Activated CD4-positive, alpha-beta T cell treated with anti-CD3 and anti-CD28 coated beads for 36 hours (primary cell): ENCODE measurements around the gene OTUB2. TPM values are rescaled to one million over a fixed set of nuclear protein-coding genes. Genes with fewer than 3 reads are reported as not detected.

ENCODE experiments used
- ATAC-seq: fragments of 200-7000 bp; cut with Tn5 transposase; one replicate; pipeline ENCODE4 v1.10.0; 2021; ENCODE audit warnings: mild to moderate bottlenecking, moderate library complexity
- CTCF ChIA-PET: fragments of 350-600 bp; sonication (Branson Sonifier 250); formaldehyde crosslinking; loops from one replicate; lab custom pipeline; 2021; ENCODE audit warnings: antibody characterized with exemption; lab: Charles Lee
- POLR2A ChIA-PET: fragments of 350-600 bp; sonication (Branson Sonifier 250); formaldehyde crosslinking; loops from one replicate; lab custom pipeline; 2021; ENCODE audit warnings: antibody characterized with exemption, inconsistent platforms; lab: Charles Lee
- DNase-seq: peaks from one replicate; pipeline ENCODE4 v3.0.0-alpha.2; 2020
- H3K27ac Mint-ChIP-seq: one replicate; pipeline ENCODE4 v1.8.0; 2021; ENCODE audit warnings: mixed read lengths
- H3K27me3 Mint-ChIP-seq: one replicate; pipeline ENCODE4 v1.8.0; 2021; ENCODE audit warnings: mixed read lengths
- H3K36me3 Mint-ChIP-seq: one replicate; pipeline ENCODE4 v1.8.0; 2021; ENCODE audit warnings: low read depth, mixed read lengths
- H3K4me1 Mint-ChIP-seq: one replicate; pipeline ENCODE4 v1.8.0; 2021; ENCODE audit warnings: mixed read lengths
- H3K4me3 Mint-ChIP-seq: one replicate; pipeline ENCODE4 v1.8.0; 2021; ENCODE audit warnings: mild to moderate bottlenecking, moderate library complexity, mixed read lengths
- H3K9me3 Mint-ChIP-seq: one replicate; pipeline ENCODE4 v1.8.0; 2021; ENCODE audit warnings: low read depth, mixed read lengths
- intact Hi-C, 2 experiments: fragments of 100-400 bp; cut with DNase I in 1 of 2; cut with micrococcal nuclease in 1 of 2; formaldehyde crosslinking; loops; one replicate each; pipeline versions ENCODE4 v1.14.2 to v1.15.1; 2022 to 2024; cut with DNase I, micrococcal nuclease
- total RNA-seq, 2 experiments: library from RNA; stranded (reverse); gene quantifications; one replicate each; pipeline ENCODE4 v1.2.3, GENCODE V29; 2021

OTUB2 gene
- total RNA-seq, 2 experiments from 2014 or later, result 0.75 to 0.93 TPM

DNA sequence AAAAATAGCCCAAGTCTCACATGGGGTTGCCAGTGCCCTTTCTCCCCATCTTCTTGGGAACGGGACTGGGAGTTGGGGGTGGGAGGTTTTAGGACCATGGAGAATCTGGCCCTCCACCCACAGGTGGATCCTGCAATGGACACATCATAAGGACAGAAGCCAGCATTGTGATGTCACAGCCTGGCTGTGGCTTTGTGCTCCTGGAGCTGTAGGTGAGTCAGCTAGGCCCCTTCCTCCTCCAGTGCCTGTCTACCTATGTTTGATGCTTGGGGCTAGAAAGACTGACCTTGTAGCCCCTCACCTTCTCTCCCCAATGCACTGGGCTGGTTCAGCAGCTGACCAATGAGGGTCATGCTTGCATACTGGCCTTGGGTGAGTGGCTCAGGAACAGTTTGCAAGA, 29.1 kb upstream of the OTUB2 start, which contains the start of gene CCDC197:
Gene CCDC197 (plus strand): TSS at position 220 of the 400 bp plus-strand sequence. CDS start 831 bp downstream, outside the sequence.
- Mint-ChIP-seq H3K27ac (no peak within 1 kb of the TSS), H3K36me3 (no peaks in the 10 kb centered on the region), H3K27me3 (no peaks in the 10 kb centered on the region), H3K4me3 (no peak within 1 kb of the TSS), H3K4me1 (peaks cover 53% of the 10 kb centered on the region), H3K9me3 (no peaks in the 10 kb centered on the region)
- DNase-seq (peak; percentile 59), ATAC-seq (no peak)
- intact Hi-C loops, result no loop called here
- CTCF ChIA-PET, result interaction anchor here (0.7 to 16.7 kb wide), 5 partner anchors 26 to 74 kb away, joined by 5 to 349 read pairs (median 6); no protein-coding TSS in a partner anchor
- POLR2A ChIA-PET, result interaction anchor here (2.1 kb wide), 1 partner anchor 57 kb away, joined by 10 read pairs; no protein-coding TSS in a partner anchor

GRCh38 chr14:93997916-93998870, 27.9 kb upstream of the OTUB2 start:
- ATAC-seq, result no peak
- Mint-ChIP-seq H3K36me3 (no peaks in the 10 kb centered on the region), H3K4me1 (peaks cover 53% of the 10 kb centered on the region), H3K9me3 (no peaks in the 10 kb centered on the region), H3K27me3 (no peaks in the 10 kb centered on the region), H3K4me3 (no peak overlapping the region), H3K27ac (no peak overlapping the region)
- intact Hi-C loops, result no loop called here
- no peak for DNase-seq
- ChIA-PET POLR2A (interaction anchor here (2.1 kb wide), 1 partner anchor 58 kb away, joined by 10 read pairs; no protein-coding TSS in a partner anchor), CTCF (interaction anchor here (0.6 to 16.7 kb wide), 11 partner anchors 14 to 138 kb away, joined by 3 to 349 read pairs (median 6); no protein-coding TSS in a partner anchor)

DNA sequence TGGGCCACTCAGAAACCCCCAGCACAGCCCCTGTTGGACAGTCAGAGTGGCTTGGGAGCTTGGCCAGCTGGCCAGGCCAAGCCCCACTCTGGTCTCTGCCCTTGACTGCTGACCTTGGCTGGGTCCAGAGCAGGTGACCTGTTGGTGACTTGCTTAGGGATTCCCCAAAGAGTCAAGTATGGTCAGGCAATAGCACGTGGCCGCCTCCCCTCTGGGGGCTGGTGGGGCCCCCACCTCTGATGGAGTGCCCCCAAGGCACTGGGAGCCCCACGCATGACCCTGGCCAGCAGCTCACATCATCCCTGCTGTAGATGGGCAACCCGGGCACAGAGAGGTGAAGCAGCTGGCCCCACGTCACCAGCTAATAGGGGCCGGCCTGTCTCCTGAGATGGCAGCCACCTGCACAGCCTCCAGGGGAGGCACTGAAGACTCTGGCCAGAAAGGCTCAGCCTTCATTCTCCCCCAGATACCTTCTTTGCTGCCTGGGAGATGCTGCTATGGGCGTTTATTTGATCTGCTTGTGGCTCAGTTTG, 27.2 kb upstream of the OTUB2 start:
- Mint-ChIP-seq H3K27ac (no peak overlapping the region), H3K9me3 (no peaks in the 10 kb centered on the region), H3K27me3 (peaks cover 3% of the 10 kb centered on the region), H3K4me3 (no peak overlapping the region), H3K4me1 (peaks cover 50% of the 10 kb centered on the region), H3K36me3 (no peaks in the 10 kb centered on the region)
- intact Hi-C loops, result no loop called here
- no peak for DNase-seq
- ChIA-PET CTCF (interaction anchor here (0.9 to 16.7 kb wide), 9 partner anchors 13 to 138 kb away, joined by 3 to 349 read pairs (median 4); no protein-coding TSS in a partner anchor), POLR2A (interaction anchor here (1.5 to 2.1 kb wide), 2 partner anchors 39 to 59 kb away, joined by 4 to 10 read pairs; no protein-coding TSS in a partner anchor)
- ATAC-seq, result no peak

DNA sequence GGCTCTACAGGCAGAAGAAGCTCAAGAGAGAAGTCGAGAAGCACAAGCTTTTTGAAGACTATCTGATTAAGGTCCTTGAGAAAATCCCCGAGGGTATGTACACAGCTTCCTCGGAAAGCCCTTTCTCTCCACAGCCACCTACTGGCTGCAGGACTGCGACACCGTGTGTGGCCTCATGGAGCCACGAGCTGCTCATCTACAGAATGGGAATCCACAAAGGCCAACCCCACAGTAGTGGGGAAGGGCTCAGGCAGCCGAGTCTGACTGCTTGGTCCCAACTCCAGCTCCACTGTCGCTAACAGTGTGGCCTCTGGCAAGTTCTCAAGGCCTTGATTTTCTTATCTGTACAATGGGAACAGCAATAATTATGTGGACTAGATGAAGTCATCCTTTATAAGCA, 26.6 kb upstream of the OTUB2 start:
- Mint-ChIP-seq H3K27me3 (peaks cover 3% of the 10 kb centered on the region), H3K9me3 (no peaks in the 10 kb centered on the region), H3K27ac (no peak overlapping the region), H3K4me1 (peaks cover 44% of the 10 kb centered on the region), H3K36me3 (no peaks in the 10 kb centered on the region), H3K4me3 (no peak overlapping the region)
- ChIA-PET CTCF (interaction anchor here (0.5 to 16.7 kb wide), 8 partner anchors 12 to 87 kb away, joined by 3 to 349 read pairs (median 4); no protein-coding TSS in a partner anchor), POLR2A (interaction anchor here (0.8 to 2.6 kb wide), 5 partner anchors 15 to 60 kb away, joined by 3 to 12 read pairs (median 4); no protein-coding TSS in a partner anchor)
- DNase-seq, result no peak
- ATAC-seq, result no peak
- intact Hi-C loops, result no loop called here

DNA sequence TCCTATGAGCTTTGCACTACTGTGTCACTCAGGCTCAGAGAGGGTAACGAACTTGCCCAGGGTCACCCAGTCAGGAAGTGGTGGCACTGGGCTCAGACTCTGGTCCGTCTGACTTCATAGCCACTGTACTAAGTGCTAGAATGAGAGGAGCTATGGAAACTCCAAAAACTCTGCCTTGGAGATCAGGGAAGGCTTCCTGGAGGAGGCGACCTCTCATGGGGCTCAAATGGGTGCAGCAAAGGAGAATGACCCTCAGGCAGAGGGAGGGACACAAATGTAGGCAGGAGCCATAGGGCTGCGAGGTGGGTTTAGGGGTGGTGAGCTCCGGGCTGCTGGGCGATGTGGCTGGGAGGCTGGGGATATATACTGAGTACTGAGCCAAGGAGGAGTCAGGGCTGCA, 25.9 kb upstream of the OTUB2 start:
- CTCF ChIA-PET, result interaction anchor here (0.5 to 16.7 kb wide), 7 partner anchors 12 to 88 kb away, joined by 3 to 349 read pairs (median 4); no protein-coding TSS in a partner anchor
- H3K27ac Mint-ChIP-seq, result no peak overlapping the region
- ATAC-seq, result no peak

GRCh38 chr14:94001016-94001415, 25.1 kb upstream of the OTUB2 start:
- no peak overlapping the region for H3K4me3 Mint-ChIP-seq
- ChIA-PET POLR2A (interaction anchor here (0.9 to 2.6 kb wide), 3 partner anchors 23 to 61 kb away, joined by 4 to 12 read pairs (median 5); no protein-coding TSS in a partner anchor), CTCF (interaction anchor here (0.5 to 16.7 kb wide), 19 partner anchors 9 to 1437 kb away, joined by 3 to 349 read pairs (median 4); no protein-coding TSS in a partner anchor)
- H3K36me3 Mint-ChIP-seq, result no peaks in the 10 kb centered on the region
- peaks cover 30% of the 10 kb centered on the region for H3K4me1 Mint-ChIP-seq
- DNase-seq (no peak), ATAC-seq (no peak)
- no peaks in the 10 kb centered on the region for H3K9me3 Mint-ChIP-seq
- H3K27me3 Mint-ChIP-seq, result peaks cover 5% of the 10 kb centered on the region
- no peak overlapping the region for H3K27ac Mint-ChIP-seq
- intact Hi-C loops, result loop anchor here (1.0 to 10.0 kb wide), 3 partner anchors 30 to 196 kb away; no protein-coding TSS in a partner anchor

More for the DNA sequence above, 25.9 kb upstream of the OTUB2 start:
- Mint-ChIP-seq H3K9me3 (no peaks in the 10 kb centered on the region), H3K4me3 (no peak overlapping the region), H3K4me1 (peaks cover 37% of the 10 kb centered on the region), H3K36me3 (no peaks in the 10 kb centered on the region), H3K27me3 (peaks cover 5% of the 10 kb centered on the region)
- POLR2A ChIA-PET, result interaction anchor here (1.1 to 2.6 kb wide), 4 partner anchors 22 to 60 kb away, joined by 3 to 12 read pairs (median 4); no protein-coding TSS in a partner anchor
- no peak for DNase-seq
- intact Hi-C loops, result loop anchor here (2.0 to 10.0 kb wide), 2 partner anchors 29 to 195 kb away; no protein-coding TSS in a partner anchor

DNA sequence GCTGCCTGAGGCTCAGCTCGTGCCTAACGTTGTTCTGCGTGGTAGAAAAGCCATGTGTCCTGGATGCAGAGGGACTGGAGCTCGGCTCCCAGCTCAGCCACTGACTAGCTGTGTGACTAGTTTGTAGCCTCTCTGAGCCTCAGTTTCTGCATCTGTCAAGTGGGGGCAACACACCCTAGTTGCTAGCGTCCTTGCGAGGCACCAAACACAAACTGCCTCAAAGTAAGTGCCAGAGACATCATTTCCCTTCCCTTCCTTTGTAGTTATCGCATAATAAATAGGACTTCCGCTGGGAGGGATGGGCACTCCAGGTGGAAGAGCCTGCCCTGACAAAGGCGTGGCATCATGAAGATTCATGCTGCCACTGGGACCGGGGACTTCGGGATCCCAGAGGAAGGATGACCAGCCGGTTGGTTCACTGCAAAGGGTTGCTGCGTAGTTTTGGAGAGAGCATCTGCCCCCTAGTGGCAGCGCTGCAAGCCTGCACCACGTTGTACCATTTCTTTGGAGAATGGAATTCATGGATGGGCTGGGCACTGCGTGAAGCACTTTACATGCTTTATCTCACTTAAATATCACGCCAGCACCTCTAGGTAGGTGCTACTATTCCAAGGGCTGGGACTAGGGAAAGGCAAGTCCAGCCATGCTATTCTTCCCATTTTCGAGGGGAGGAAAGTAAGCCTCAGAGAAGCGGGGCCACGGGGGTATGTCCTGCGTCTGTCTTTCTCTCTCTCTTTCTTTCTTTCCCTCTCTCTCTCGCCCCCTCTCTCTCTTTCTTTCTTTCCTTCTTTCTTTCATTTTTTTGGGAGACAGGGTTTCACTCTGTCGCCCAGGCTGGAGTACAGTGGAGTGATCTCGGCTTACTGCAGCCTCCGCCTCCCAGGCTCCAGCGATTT, 24.4 kb upstream of the OTUB2 start:
- no peak overlapping the region for H3K4me3 Mint-ChIP-seq
- peaks cover 24% of the 10 kb centered on the region for H3K4me1 Mint-ChIP-seq
- peak overlapping the region; percentile 77 for H3K27ac Mint-ChIP-seq
- ATAC-seq (peak; percentile 84), DNase-seq (peak; percentile 78)
- no peaks in the 10 kb centered on the region for H3K36me3 Mint-ChIP-seq
- intact Hi-C loops, result loop anchor here (1.0 to 10.0 kb wide), 3 partner anchors 31 to 197 kb away; no protein-coding TSS in a partner anchor
- POLR2A ChIA-PET, result interaction anchor here (0.9 to 2.6 kb wide), 2 partner anchors 41 to 62 kb away, joined by 4 to 12 read pairs; no protein-coding TSS in a partner anchor
- CTCF ChIA-PET, result interaction anchor here (0.5 to 16.7 kb wide), 22 partner anchors 10 to 1436 kb away, joined by 3 to 349 read pairs (median 4); no protein-coding TSS in a partner anchor
- peaks cover 5% of the 10 kb centered on the region for H3K27me3 Mint-ChIP-seq
- H3K9me3 Mint-ChIP-seq, result no peaks in the 10 kb centered on the region

GRCh38 chr14:94003397-94003796, 22.7 kb upstream of the OTUB2 start:
- POLR2A ChIA-PET, result no interaction called here

DNA sequence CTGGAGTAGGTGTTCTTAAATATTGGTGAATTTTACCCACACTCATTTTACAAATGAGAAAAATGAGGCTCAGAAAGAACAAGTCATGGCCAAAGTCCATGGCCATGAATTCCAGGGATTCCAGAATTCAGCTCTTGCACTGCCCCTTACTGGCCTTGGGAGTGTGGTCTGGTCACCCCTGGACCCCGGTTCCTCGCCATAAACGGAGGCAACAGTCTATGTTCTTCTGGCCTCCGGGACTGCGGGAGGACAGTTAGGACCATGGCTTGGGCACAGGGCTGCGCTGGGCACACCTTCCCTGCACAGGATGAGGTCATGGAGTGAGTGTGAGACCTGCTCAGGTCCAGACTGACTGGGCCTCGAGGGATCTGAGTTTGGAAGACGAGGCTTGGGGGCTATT, 22.1 kb upstream of the OTUB2 start:
- intact Hi-C loops, result loop anchor here in 1 of 2 experiments (10.0 kb wide), 1 partner anchor 199 kb away; no protein-coding TSS in a partner anchor
- ATAC-seq (no peak), DNase-seq (no peak)
- peaks cover 16% of the 10 kb centered on the region for H3K4me1 Mint-ChIP-seq
- no peaks in the 10 kb centered on the region for H3K36me3 Mint-ChIP-seq
- no peaks in the 10 kb centered on the region for H3K9me3 Mint-ChIP-seq
- no peak overlapping the region for H3K4me3 Mint-ChIP-seq
- POLR2A ChIA-PET, result no interaction called here
- peaks cover 5% of the 10 kb centered on the region for H3K27me3 Mint-ChIP-seq
- CTCF ChIA-PET, result interaction anchor here (0.5 to 16.7 kb wide), 7 partner anchors 17 to 132 kb away, joined by 3 to 349 read pairs (median 5); no protein-coding TSS in a partner anchor
- no peak overlapping the region for H3K27ac Mint-ChIP-seq

More at GRCh38 chr14:94003397-94003796, 22.7 kb upstream of the OTUB2 start:
- peaks cover 5% of the 10 kb centered on the region for H3K27me3 Mint-ChIP-seq
- intact Hi-C loops, result loop anchor here in 1 of 2 experiments (10.0 kb wide), 1 partner anchor 199 kb away; no protein-coding TSS in a partner anchor
- DNase-seq, result no peak
- H3K4me1 Mint-ChIP-seq, result peaks cover 16% of the 10 kb centered on the region
- no peaks in the 10 kb centered on the region for H3K36me3 Mint-ChIP-seq
- no peaks in the 10 kb centered on the region for H3K9me3 Mint-ChIP-seq
- no peak overlapping the region for H3K4me3 Mint-ChIP-seq
- H3K27ac Mint-ChIP-seq, result no peak overlapping the region
- CTCF ChIA-PET, result interaction anchor here (0.5 to 16.7 kb wide), 5 partner anchors 17 to 75 kb away, joined by 3 to 349 read pairs (median 5); no protein-coding TSS in a partner anchor
- ATAC-seq, result no peak
